Sigmoid colon (tissue), 7 donors: ENCODE data around the gene ODC1. TPM values are rescaled to one million over a fixed set of nuclear protein-coding genes. Genes with fewer than 3 reads are reported as not detected.
A peak's percentile ranks its signal among the peaks of the same experiment; 100 is the strongest.

ENCODE experiments used
- DNase-seq: peaks from one replicate; pipeline ENCODE4 v3.0.0-alpha.2; 2019
- H3K27ac ChIP-seq, 4 donors: fragments of 200-600 bp; sonication (generic); one replicate each; pipeline ENCODE4 v1.5.1; 2016 to 2019; ENCODE audit warnings: mild to moderate bottlenecking in 1 of 4
- H3K27me3 ChIP-seq, 3 donors: fragments of 200-600 bp; sonication (generic); one replicate each; pipeline ENCODE4 v1.5.1; 2019; ENCODE audit warnings: mild to moderate bottlenecking in 1 of 3
- H3K36me3 ChIP-seq, 4 donors: fragments of 200-600 bp; sonication (generic); one replicate each; pipeline ENCODE4 v1.5.1; 2016 to 2019
- H3K4me1 ChIP-seq, 4 donors: fragments of 200-600 bp; sonication (generic); one replicate each; pipeline ENCODE4 v1.5.1; 2017 to 2019
- H3K4me3 ChIP-seq, 4 donors: fragments of 200-600 bp; sonication (generic); one replicate each; pipeline ENCODE4 v1.5.1; 2017 to 2019; ENCODE audit warnings: mild to moderate bottlenecking in 2 of 4, moderate library complexity in 1 of 4
- H3K9me3 ChIP-seq, 4 donors: fragments of 200-600 bp in 3 of 4; sonication (generic) in 3 of 4; one replicate each; pipeline versions ENCODE4 v1.5.1 to v1.6.1; 2013 to 2019
- EP300 ChIP-seq, 4 donors: sonication (generic); formaldehyde crosslinking; IDR thresholded peaks; one replicate each; pipeline ENCODE4 v1.6.1; 2017; ENCODE audit warnings: antibody characterized with exemption in 4 of 4
- POLR2A ChIP-seq, 2 donors: fragments of 450-650 bp; IDR thresholded peaks; one replicate each; pipeline ENCODE4 v1.6.1; 2016; ENCODE audit warnings: antibody characterized with exemption in 2 of 2, mild to moderate bottlenecking in 2 of 2, moderate library complexity in 2 of 2
- POLR2AphosphoS5 ChIP-seq, 4 donors: sonication (generic); formaldehyde crosslinking; IDR thresholded peaks; one replicate each; pipeline ENCODE4 v1.6.1; 2017; ENCODE audit warnings: antibody characterized with exemption in 4 of 4
- WGBS, 2 donors: extraction: QIAGEN DNeasy Blood & Tissue Kit; methylation state at CpG; one replicate each; pipeline ENCODE4 v1.1.7; 2013; 5-methylcytosine and 5-hydroxymethylcytosine counted together
- intact Hi-C: fragments of 100-400 bp; cut with DNase I; formaldehyde crosslinking; loops from one replicate; pipeline ENCODE4 v1.15.1; 2023
- polyA plus RNA-seq, 3 donors: library from polyadenylated mRNA; stranded (reverse); fragments of 200-250 nt; gene quantifications; one replicate each; pipeline ENCODE4 v1.2.3, GENCODE V29; 2013
- total RNA-seq, 4 donors: library from RNA; depleted of rRNA; stranded (reverse); fragments of >200 nt; gene quantifications; one replicate each; pipeline ENCODE4 v1.1.0, GENCODE V29; 2016
- TF ChIP-seq, protein P1 (sequence below), 4 experiments: fragments of 450-650 bp in 3 of 4; fragments of 200-600 bp in 1 of 4; IDR thresholded peaks; one replicate each; pipeline ENCODE4 v1.5.1; 2016 to 2019; ENCODE audit warnings: antibody characterized with exemption in 4 of 4, mild to moderate bottlenecking in 3 of 4, moderate library complexity in 2 of 4
- donor health status: healthy with polysubstance abuse.
- donor health status: Bipolar disorder and iron deficiency.
- donor health status: healthy.

The ODC1 gene
- total and polyA plus RNA-seq, 7 donors = 34.8 to 88.2 (median 54.3) TPM

DNA sequence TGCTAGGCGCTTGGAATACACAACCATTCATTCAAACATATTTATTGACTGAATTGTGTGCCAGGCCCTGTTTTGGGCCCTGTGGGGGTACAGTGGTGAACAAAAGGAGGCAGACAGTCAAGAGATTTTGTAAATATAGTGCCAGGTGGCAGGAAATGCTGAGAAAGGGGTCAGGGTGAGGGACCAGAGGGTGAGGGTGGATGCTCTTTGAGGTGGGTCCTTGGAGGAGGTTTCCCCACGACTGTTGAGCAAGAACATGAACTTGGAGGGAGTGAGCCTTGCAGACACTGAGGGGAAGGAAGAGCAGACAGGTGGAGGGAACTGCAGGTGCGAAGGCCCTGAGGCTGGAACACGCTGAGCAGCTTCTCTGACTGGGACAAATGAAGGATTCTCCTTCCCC, 40.7 kb downstream of the ODC1 start:
- Histone ChIP-seq H3K27ac (peak overlapping the region; percentile 42 to 92 (median 84)), H3K4me3 (no peak overlapping the region), H3K4me1 (peaks cover 0 to 84% (median 61%) of the 10 kb centered on the region in 4 donors), H3K27me3 (no peaks in the 10 kb centered on the region), H3K9me3 (no peaks in the 10 kb centered on the region), H3K36me3 (no peaks in the 10 kb centered on the region)
- DNase-seq = no peak
- WGBS, 2 donors = 64 to 73% methylated on average over 4 of the region's 4 CpGs
- intact Hi-C loops = loop anchor here (5.0 kb wide), 3 partner anchors 40 to 135 kb away; partner anchors contain the start of gene ODC1
- TF ChIP-seq, protein P1, sequence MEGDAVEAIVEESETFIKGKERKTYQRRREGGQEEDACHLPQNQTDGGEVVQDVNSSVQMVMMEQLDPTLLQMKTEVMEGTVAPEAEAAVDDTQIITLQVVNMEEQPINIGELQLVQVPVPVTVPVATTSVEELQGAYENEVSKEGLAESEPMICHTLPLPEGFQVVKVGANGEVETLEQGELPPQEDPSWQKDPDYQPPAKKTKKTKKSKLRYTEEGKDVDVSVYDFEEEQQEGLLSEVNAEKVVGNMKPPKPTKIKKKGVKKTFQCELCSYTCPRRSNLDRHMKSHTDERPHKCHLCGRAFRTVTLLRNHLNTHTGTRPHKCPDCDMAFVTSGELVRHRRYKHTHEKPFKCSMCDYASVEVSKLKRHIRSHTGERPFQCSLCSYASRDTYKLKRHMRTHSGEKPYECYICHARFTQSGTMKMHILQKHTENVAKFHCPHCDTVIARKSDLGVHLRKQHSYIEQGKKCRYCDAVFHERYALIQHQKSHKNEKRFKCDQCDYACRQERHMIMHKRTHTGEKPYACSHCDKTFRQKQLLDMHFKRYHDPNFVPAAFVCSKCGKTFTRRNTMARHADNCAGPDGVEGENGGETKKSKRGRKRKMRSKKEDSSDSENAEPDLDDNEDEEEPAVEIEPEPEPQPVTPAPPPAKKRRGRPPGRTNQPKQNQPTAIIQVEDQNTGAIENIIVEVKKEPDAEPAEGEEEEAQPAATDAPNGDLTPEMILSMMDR (IDR thresholded peaks at IDR 0.05) = no peak
- no peak for TF ChIP-seq EP300 (IDR thresholded peaks at IDR 0.05)
- TF ChIP-seq POLR2A (IDR thresholded peaks at IDR 0.05) = no peak
- no peak for TF ChIP-seq POLR2AphosphoS5 (IDR thresholded peaks at IDR 0.05)

DNA sequence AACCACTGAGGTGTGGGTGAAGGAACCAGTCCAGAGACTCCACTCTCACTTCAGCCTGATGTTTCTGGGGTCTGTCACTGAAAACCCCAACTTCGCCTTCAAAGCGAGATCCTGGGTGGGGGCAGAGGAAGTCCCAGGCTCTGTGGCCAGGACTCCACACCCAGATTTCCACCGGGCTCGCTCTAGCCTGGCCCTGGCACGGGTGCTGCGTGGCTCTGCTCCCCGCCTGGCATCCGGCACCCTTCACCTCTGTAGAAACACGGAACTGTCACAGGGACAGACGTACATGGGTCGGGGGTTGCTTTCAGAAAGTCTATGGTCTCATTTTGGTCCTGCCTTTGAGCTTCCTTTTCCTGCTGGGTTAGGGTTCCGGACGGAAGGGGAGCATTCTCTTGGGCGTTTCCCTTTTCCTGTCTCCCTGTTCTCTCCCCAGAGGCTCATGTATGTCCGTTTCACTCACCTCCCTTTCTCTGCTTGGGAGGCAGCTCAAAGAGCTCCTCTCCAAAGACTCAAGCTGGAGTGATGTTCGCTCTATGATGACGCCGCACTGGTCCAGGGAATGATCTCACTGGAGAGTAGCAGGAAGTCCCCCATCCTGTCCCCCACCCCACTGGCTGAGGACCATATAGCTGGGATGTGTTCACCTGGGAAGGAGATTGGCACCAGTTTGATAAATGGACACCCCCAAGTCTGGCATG, 41.5 kb downstream of the ODC1 start:
- Histone ChIP-seq H3K27me3 (no peaks in the 10 kb centered on the region), H3K4me3 (no peak overlapping the region), H3K4me1 (peaks cover 0 to 85% (median 69%) of the 10 kb centered on the region in 4 donors), H3K36me3 (no peaks in the 10 kb centered on the region), H3K9me3 (no peaks in the 10 kb centered on the region), H3K27ac (peak overlapping the region; percentile 83 to 92 (median 86))
- WGBS, 2 donors = 79 to 90% methylated on average over 18 of the region's 18 CpGs
- no peak for TF ChIP-seq POLR2A (IDR thresholded peaks at IDR 0.05)
- no peak for TF ChIP-seq EP300 (IDR thresholded peaks at IDR 0.05)
- TF ChIP-seq POLR2AphosphoS5 (IDR thresholded peaks at IDR 0.05) = no peak
- TF ChIP-seq, protein P1 (IDR thresholded peaks at IDR 0.05) = no peak
- intact Hi-C loops = loop anchor here (5.0 kb wide), 3 partner anchors 41 to 134 kb away; partner anchors contain the start of gene ODC1
- DNase-seq = no peak

DNA sequence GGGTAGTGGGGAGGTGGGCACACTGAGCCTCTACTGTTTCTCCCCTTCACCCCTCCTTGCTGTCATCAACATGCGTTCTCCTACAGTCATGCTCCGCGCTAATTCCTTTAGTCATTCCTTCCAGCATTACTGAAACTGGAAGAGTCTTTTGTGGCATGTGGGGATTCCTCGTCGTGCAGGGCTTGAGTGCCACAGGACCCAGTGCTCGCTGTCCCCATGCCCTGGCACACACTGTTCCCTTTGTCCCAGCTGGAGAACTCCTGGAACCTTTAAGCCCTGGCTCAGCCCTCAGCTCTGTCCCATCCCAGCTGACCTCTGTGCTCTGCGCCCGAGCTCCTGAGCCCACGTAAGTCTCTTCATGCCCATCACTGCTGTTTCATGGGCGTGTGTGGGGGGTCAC, 42.1 kb downstream of the ODC1 start:
- DNase-seq = no peak
- intact Hi-C loops = loop anchor here (5.0 kb wide), 3 partner anchors 41 to 134 kb away; partner anchors contain the start of gene ODC1
- TF ChIP-seq POLR2A (IDR thresholded peaks at IDR 0.05) (no peak), EP300 (IDR thresholded peaks at IDR 0.05) (peak in 3 of 4 donors; percentile 3 to 79 (median 24)), POLR2AphosphoS5 (IDR thresholded peaks at IDR 0.05) (peak in 2 of 4 donors; percentile 9 to 12)
- TF ChIP-seq, protein P1 (IDR thresholded peaks at IDR 0.05) = no peak
- Histone ChIP-seq H3K27ac (peak overlapping the region; percentile 83 to 92 (median 86)), H3K4me1 (peaks cover 0 to 86% (median 75%) of the 10 kb centered on the region in 4 donors), H3K27me3 (no peaks in the 10 kb centered on the region), H3K9me3 (no peaks in the 10 kb centered on the region), H3K4me3 (no peak overlapping the region), H3K36me3 (no peaks in the 10 kb centered on the region)
- 88 to 89% methylated on average over 10 of the region's 10 CpGs for WGBS, 2 donors

DNA sequence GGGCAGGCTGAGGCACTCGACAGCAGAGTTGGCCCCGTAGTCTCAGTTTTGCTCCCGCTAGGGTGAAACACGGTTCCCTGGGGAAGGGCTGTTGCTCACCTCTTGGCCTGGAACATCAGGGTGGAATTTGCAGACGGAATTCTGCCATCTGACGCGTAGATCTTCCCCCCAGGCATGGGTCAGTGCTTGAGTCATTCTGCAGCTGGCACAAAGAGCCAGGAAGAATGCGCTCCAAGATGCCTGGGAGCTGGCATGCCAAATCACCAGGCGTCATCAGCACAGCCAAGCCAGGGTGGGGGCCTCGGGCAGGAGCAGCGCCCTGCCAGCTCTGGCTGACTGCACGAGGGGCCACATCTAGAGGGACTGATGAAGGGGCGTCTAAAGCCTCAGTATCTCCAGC, 42.7 kb downstream of the ODC1 start:
- no peak for TF ChIP-seq POLR2A (IDR thresholded peaks at IDR 0.05)
- TF ChIP-seq, protein P1 (IDR thresholded peaks at IDR 0.05) = no peak
- peak in 2 of 4 donors; percentile 79 to 90 for TF ChIP-seq EP300 (IDR thresholded peaks at IDR 0.05)
- peak; percentile 44 to 77 (median 69) for TF ChIP-seq POLR2AphosphoS5 (IDR thresholded peaks at IDR 0.05)
- intact Hi-C loops = loop anchor here (5.0 kb wide), 3 partner anchors 42 to 133 kb away; partner anchors contain the start of gene ODC1

More for the DNA sequence above, 42.7 kb downstream of the ODC1 start:
- Histone ChIP-seq H3K4me1 (peaks cover 0 to 85% (median 78%) of the 10 kb centered on the region in 4 donors), H3K4me3 (peak overlapping the region in 1 of 4 donors; percentile 18), H3K36me3 (no peaks in the 10 kb centered on the region), H3K27me3 (no peaks in the 10 kb centered on the region), H3K27ac (peak overlapping the region; percentile 83 to 92 (median 86)), H3K9me3 (no peaks in the 10 kb centered on the region)
- WGBS, 2 donors = 86 to 93% methylated on average over 13 of the region's 13 CpGs
- peak; percentile 95 for DNase-seq
